ENCODE measurements around the gene CELF1.

- TF ChIP-seq CTCF (IDR thresholded peaks at IDR 0.05) = no peak
- no peak for TF ChIP-seq POLR2A (IDR thresholded peaks at IDR 0.05)
These were observed 119.8 kb downstream of the CELF1 start for GRCh38 chr11:47433157-47433556.

All from thyroid gland (tissue), 4 donors.